Measurements from ENCODE around the gene PGM2L1.

DNA sequence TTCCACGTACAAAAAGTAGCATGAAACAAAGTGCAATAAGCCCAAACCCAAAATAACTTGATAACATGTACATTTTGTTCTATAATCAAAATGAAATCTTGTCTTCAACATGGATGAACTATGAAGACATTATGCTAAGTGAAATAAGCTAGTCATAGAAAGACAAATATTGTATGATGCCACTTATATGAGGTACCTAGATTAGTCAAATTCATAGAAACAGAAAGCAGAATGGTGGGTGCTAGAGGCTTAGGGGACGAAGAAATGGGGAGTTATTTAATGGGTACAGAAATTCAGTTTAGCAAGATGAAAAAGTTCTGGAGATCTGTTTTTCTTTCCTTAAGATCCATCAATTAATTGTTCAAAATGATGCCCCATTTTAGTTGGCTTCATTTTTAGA lies 7.5 kb downstream of the PGM2L1 start:
- TF ChIP-seq MAZ (IDR thresholded peaks at IDR 0.05; ENCODE audit: borderline replicate concordance, low read depth, low read length), result no peak
- TF ChIP-seq, protein P1, sequence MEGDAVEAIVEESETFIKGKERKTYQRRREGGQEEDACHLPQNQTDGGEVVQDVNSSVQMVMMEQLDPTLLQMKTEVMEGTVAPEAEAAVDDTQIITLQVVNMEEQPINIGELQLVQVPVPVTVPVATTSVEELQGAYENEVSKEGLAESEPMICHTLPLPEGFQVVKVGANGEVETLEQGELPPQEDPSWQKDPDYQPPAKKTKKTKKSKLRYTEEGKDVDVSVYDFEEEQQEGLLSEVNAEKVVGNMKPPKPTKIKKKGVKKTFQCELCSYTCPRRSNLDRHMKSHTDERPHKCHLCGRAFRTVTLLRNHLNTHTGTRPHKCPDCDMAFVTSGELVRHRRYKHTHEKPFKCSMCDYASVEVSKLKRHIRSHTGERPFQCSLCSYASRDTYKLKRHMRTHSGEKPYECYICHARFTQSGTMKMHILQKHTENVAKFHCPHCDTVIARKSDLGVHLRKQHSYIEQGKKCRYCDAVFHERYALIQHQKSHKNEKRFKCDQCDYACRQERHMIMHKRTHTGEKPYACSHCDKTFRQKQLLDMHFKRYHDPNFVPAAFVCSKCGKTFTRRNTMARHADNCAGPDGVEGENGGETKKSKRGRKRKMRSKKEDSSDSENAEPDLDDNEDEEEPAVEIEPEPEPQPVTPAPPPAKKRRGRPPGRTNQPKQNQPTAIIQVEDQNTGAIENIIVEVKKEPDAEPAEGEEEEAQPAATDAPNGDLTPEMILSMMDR (conservative IDR thresholded peaks at IDR 0.05; ENCODE audit: low read depth, low read length), result no peak
- no peak for TF ChIP-seq POLR2A (IDR thresholded peaks at IDR 0.05; ENCODE audit: low read depth, low read length)
- no peak for TF ChIP-seq CEBPB (IDR thresholded peaks at IDR 0.05; ENCODE audit: low read depth, low read length)
- TF ChIP-seq RCOR1 (IDR thresholded peaks at IDR 0.05; ENCODE audit: insufficient replicate concordance, low read length), result no peak
